Breast epithelium (tissue), 3 donors: ENCODE measurements around the gene IQCE.

Experiments
- CTCF ChIP-seq, 3 donors: fragments of 450-650 bp; IDR thresholded peaks; one replicate each; pipeline ENCODE4 v1.5.1; 2016 to 2017; ENCODE audit warnings: antibody characterized with exemption in 3 of 3, mild to moderate bottlenecking in 3 of 3, moderate library complexity in 3 of 3
- POLR2A ChIP-seq: fragments of 450-650 bp; IDR thresholded peaks from one replicate; pipeline ENCODE4 v1.6.1; 2016; ENCODE audit warnings: antibody characterized with exemption, mild to moderate bottlenecking, moderate library complexity
- POLR2AphosphoS5 ChIP-seq, 3 donors: sonication (generic); formaldehyde crosslinking; IDR thresholded peaks; one replicate each; pipeline ENCODE4 v1.6.1; 2017; ENCODE audit warnings: antibody characterized with exemption in 3 of 3

- TF ChIP-seq CTCF (IDR thresholded peaks at IDR 0.05) (no peak), POLR2A (no peak), POLR2AphosphoS5 (IDR thresholded peaks at IDR 0.05) (no peak)
Observed at GRCh38 chr7:2583798-2584580, 25.2 kb downstream of the IQCE start.
